Caco-2 (cell line): ENCODE measurements around the gene SRGAP1. TPM values are rescaled to one million over a fixed set of nuclear protein-coding genes. Genes with fewer than 3 reads are reported as not detected.

Experiments used
- BruUV-seq: library from RNA; stranded (reverse); fragments of 400-500 nt; replicated peaks from 2 replicates; lab custom pipeline; 2021; lab: Mats Ljungman, UMichigan
- CTCF ChIA-PET: fragments of 300-600 bp; sonication (Branson Sonifier 250); formaldehyde crosslinking; loops from one replicate; lab custom pipeline; 2022; ENCODE audit warnings: antibody characterized with exemption; lab: Charles Lee
- POLR2A ChIA-PET: fragments of 300-600 bp; sonication (Branson Sonifier 250); formaldehyde crosslinking; loops from one replicate; lab custom pipeline; 2022; ENCODE audit warnings: antibody characterized with exemption; lab: Charles Lee
- DNase-seq, 2 experiments: peaks; one replicate each; pipeline versions ENCODE4 v3.0.0 to v3.0.0-alpha.2; 2020 to 2022
- H3K27me3 ChIP-seq: replicated peaks from 2 replicates; pipeline ENCODE4 v1.6.0; 2011; ENCODE audit warnings: low read length; ENCODE audit not compliant: control insufficient read depth, insufficient read depth
- H3K36me3 ChIP-seq: 2 replicates; pipeline ENCODE4 v1.5.1; 2011; ENCODE audit warnings: low read length; ENCODE audit not compliant: control insufficient read depth, insufficient read depth
- H3K4me1 ChIP-seq: fragments of 250-450 bp; sonication (Bioruptor Pico); 2 replicates; pipeline ENCODE4 v1.5.1; 2020; ENCODE audit warnings: mild to moderate bottlenecking
- H3K4me3 ChIP-seq: 2 replicates; pipeline ENCODE4 v1.5.1; 2011; ENCODE audit warnings: low read depth, mild to moderate bottlenecking, control low read depth, low read length
- H3K9me3 ChIP-seq: fragments of 250-450 bp; sonication (Bioruptor Pico); 2 replicates; pipeline ENCODE4 v1.5.1; 2020; ENCODE audit warnings: mild to moderate bottlenecking, moderate library complexity
- H3K27ac Mint-ChIP-seq: one replicate; pipeline ENCODE4 v1.8.0; 2022; ENCODE audit warnings: mixed read lengths; ENCODE audit not compliant: unreplicated experiment
- H3K27me3 Mint-ChIP-seq: one replicate; pipeline ENCODE4 v1.8.0; 2022; ENCODE audit warnings: mixed read lengths; ENCODE audit not compliant: insufficient read depth, unreplicated experiment
- H3K36me3 Mint-ChIP-seq: one replicate; pipeline ENCODE4 v1.8.0; 2022; ENCODE audit warnings: mild to moderate bottlenecking, mixed read lengths; ENCODE audit not compliant: insufficient read depth, unreplicated experiment
- H3K4me1 Mint-ChIP-seq: one replicate; pipeline ENCODE4 v1.8.0; 2022; ENCODE audit warnings: low read depth, mixed read lengths; ENCODE audit not compliant: unreplicated experiment
- H3K4me3 Mint-ChIP-seq: one replicate; pipeline ENCODE4 v1.8.0; 2022; ENCODE audit warnings: mild to moderate bottlenecking, moderate library complexity, mixed read lengths; ENCODE audit not compliant: unreplicated experiment
- H3K9me3 Mint-ChIP-seq: one replicate; pipeline ENCODE4 v1.8.0; 2022; ENCODE audit warnings: mixed read lengths; ENCODE audit not compliant: unreplicated experiment
- CTCF ChIP-seq, 2 experiments: fragments of 200-600 bp in 1 of 2; IDR thresholded peaks; 1 replicate in 1 of 2; 2 replicates in 1 of 2; pipeline versions ENCODE4 v1.5.1 to v1.8.0; 2011 to 2022; ENCODE audit warnings: antibody characterized with exemption in 1 of 2, control low read depth in 1 of 2, inconsistent platforms in 1 of 2, low read depth in 1 of 2, low read length in 1 of 2, mild to moderate bottlenecking in 1 of 2, moderate library complexity in 1 of 2; ENCODE audit not compliant: insufficient read depth in 1 of 2, severe bottlenecking in 1 of 2, unreplicated experiment in 1 of 2
- intact Hi-C: fragments of 100-400 bp; cut with micrococcal nuclease; formaldehyde crosslinking; loops from one replicate; pipeline ENCODE4 v1.10.0; 2022; ENCODE audit not compliant: unreplicated experiment
- total RNA-seq: library from RNA; stranded (reverse); gene quantifications from 2 replicates; pipeline ENCODE4 v1.2.3, GENCODE V29; 2022

SRGAP1 gene
- total RNA-seq, 1 experiment from 2014 or later = 22.1 TPM

GRCh38 chr12:63849641-63850040 lies 5.1 kb downstream of the SRGAP1 start:
- TF ChIP-seq CTCF (IDR thresholded peaks at IDR 0.05; ENCODE audit: insufficient read depth in 1 of 2, low read depth in 1 of 2, low read length in 1 of 2, severe bottlenecking in 1 of 2, unreplicated experiment in 1 of 2) = no peak
- Histone ChIP-seq H3K9me3 (no peaks in the 10 kb centered on the region), H3K36me3 (no peaks in the 10 kb centered on the region), H3K4me1 (peaks cover 62% of the 10 kb centered on the region), H3K27me3 (no peaks in the 10 kb centered on the region), H3K4me3 (no peak overlapping the region)
- CTCF ChIA-PET = no interaction called here
- no peaks in the 10 kb centered on the region for H3K9me3 Mint-ChIP-seq
- no peak for DNase-seq
- H3K27me3 Mint-ChIP-seq = no peaks in the 10 kb centered on the region
- POLR2A ChIA-PET = interaction anchor here (0.6 kb wide), 1 partner anchor 53 kb away, joined by 4 read pairs; no protein-coding TSS in a partner anchor
- H3K4me3 Mint-ChIP-seq = no peak overlapping the region
- H3K27ac Mint-ChIP-seq = peak overlapping the region; percentile 53
- intact Hi-C loops = loop anchor here (5.0 to 10.0 kb wide), 2 partner anchors 128 to 155 kb away; no protein-coding TSS in a partner anchor
- H3K4me1 Mint-ChIP-seq = peaks cover 21% of the 10 kb centered on the region
- no TSS peak for BruUV-seq
- H3K36me3 Mint-ChIP-seq = peaks cover 18% of the 10 kb centered on the region

GRCh38 chr12:63853978-63854377 lies 9.5 kb downstream of the SRGAP1 start:
- H3K4me1 Mint-ChIP-seq = peaks cover 11% of the 10 kb centered on the region
- H3K4me3 Mint-ChIP-seq = no peak overlapping the region
- TF ChIP-seq CTCF (IDR thresholded peaks at IDR 0.05; ENCODE audit: insufficient read depth in 1 of 2, low read depth in 1 of 2, low read length in 1 of 2, severe bottlenecking in 1 of 2, unreplicated experiment in 1 of 2) = no peak
- POLR2A ChIA-PET = no interaction called here
- Histone ChIP-seq H3K36me3 (no peaks in the 10 kb centered on the region), H3K4me3 (no peak overlapping the region), H3K27me3 (no peaks in the 10 kb centered on the region), H3K4me1 (peaks cover 42% of the 10 kb centered on the region), H3K9me3 (no peaks in the 10 kb centered on the region)
- no peak overlapping the region for H3K27ac Mint-ChIP-seq
- DNase-seq = no peak
- CTCF ChIA-PET = interaction anchor here (1.2 kb wide), 1 partner anchor 10 kb away, joined by 4 read pairs; the partner anchor contains the start of gene SRGAP1
- H3K36me3 Mint-ChIP-seq = peaks cover 6% of the 10 kb centered on the region
- H3K27me3 Mint-ChIP-seq = no peaks in the 10 kb centered on the region
- BruUV-seq = no TSS peak
- intact Hi-C loops = no loop called here
- H3K9me3 Mint-ChIP-seq = no peaks in the 10 kb centered on the region

- H3K4me3 Mint-ChIP-seq = no peak overlapping the region
- intact Hi-C loops = no loop called here
- no peaks in the 10 kb centered on the region for H3K4me1 Mint-ChIP-seq
- CTCF ChIA-PET = no interaction called here
- TF ChIP-seq CTCF (IDR thresholded peaks at IDR 0.05; ENCODE audit: insufficient read depth in 1 of 2, low read depth in 1 of 2, low read length in 1 of 2, severe bottlenecking in 1 of 2, unreplicated experiment in 1 of 2) = no peak
- no peaks in the 10 kb centered on the region for H3K9me3 Mint-ChIP-seq
- H3K4me3 ChIP-seq = no peak overlapping the region
- H3K27ac Mint-ChIP-seq = no peak overlapping the region
- no TSS peak for BruUV-seq
- H3K4me1 ChIP-seq = peaks cover 30% of the 10 kb centered on the region
- POLR2A ChIA-PET = no interaction called here
- H3K9me3 ChIP-seq = no peaks in the 10 kb centered on the region
- H3K27me3 ChIP-seq = no peaks in the 10 kb centered on the region
- no peaks in the 10 kb centered on the region for H3K27me3 Mint-ChIP-seq
- no peaks in the 10 kb centered on the region for H3K36me3 ChIP-seq
- no peak for DNase-seq
- H3K36me3 Mint-ChIP-seq = peaks cover 6% of the 10 kb centered on the region
Measured at GRCh38 chr12:63855299-63855698, 10.8 kb downstream of the SRGAP1 start.
